ENCODE results near the gene SH3BP4. TPM values are rescaled to one million over a fixed set of nuclear protein-coding genes. Genes with fewer than 3 reads are reported as not detected.

SH3BP4 gene
- total RNA-seq, 1 donor from 2014 or later: 53.4 TPM

DNA sequence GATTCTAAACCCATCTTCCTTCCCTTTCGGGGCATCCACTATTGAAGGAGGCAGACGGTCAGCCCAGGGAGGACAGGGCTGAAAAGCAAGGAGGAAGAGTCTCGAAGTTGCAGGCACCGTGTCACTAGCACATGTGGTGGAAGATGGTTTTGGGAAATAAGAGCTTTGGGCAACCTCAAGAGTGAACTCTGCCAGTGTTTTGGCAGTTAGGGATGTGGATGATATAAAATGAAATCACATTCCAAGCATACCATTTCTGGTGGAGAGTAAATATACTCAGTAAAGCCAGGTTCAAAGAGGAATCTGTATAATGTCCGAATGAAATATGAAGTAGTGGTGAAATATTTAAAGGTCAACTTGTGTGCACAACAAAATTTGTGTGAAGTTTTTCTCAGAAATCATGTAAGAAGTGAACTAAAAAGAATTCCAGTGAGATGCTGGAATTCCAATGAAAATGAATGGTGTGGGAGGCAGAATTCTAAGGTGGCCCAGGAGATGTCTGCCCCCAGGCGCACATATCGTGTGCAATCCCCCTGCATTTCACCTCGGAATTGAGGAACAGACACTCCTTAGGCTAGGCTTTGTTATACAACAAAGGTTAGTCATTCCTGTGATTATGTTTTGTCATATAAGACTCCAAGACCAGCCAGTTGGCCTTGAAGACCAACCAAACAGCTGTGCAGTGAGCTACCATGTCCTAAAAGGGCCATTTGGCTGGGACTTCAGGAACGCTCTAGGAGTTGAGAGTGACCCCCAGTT is 147.1 kb downstream of the SH3BP4 start:
- no peak overlapping the region for H3K27ac Mint-ChIP-seq
- peaks cover 33% of the 10 kb centered on the region for H3K4me1 Mint-ChIP-seq
- no peaks in the 10 kb centered on the region for H3K36me3 Mint-ChIP-seq
- H4K20me1 ChIP-seq (ENCODE audit: low read depth): no peaks in the 10 kb centered on the region
- peak overlapping the region; percentile 7 for H3K4me2 ChIP-seq
- H3K9me3 Mint-ChIP-seq: peaks cover 5% of the 10 kb centered on the region
- H3K79me2 ChIP-seq (ENCODE audit: low read depth): no peaks in the 10 kb centered on the region
- H3K9ac ChIP-seq: no peak overlapping the region
- TF ChIP-seq, protein P1, sequence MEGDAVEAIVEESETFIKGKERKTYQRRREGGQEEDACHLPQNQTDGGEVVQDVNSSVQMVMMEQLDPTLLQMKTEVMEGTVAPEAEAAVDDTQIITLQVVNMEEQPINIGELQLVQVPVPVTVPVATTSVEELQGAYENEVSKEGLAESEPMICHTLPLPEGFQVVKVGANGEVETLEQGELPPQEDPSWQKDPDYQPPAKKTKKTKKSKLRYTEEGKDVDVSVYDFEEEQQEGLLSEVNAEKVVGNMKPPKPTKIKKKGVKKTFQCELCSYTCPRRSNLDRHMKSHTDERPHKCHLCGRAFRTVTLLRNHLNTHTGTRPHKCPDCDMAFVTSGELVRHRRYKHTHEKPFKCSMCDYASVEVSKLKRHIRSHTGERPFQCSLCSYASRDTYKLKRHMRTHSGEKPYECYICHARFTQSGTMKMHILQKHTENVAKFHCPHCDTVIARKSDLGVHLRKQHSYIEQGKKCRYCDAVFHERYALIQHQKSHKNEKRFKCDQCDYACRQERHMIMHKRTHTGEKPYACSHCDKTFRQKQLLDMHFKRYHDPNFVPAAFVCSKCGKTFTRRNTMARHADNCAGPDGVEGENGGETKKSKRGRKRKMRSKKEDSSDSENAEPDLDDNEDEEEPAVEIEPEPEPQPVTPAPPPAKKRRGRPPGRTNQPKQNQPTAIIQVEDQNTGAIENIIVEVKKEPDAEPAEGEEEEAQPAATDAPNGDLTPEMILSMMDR (IDR thresholded peaks at IDR 0.05): no peak
- no peak for TF ChIP-seq EZH2 (IDR thresholded peaks at IDR 0.05)
- TF ChIP-seq EZH2phosphoT487 (IDR thresholded peaks at IDR 0.05): no peak
- no peak overlapping the region for H3K4me3 Mint-ChIP-seq
- no peaks in the 10 kb centered on the region for H3K9me3 ChIP-seq (ENCODE audit: low read depth)
- no peaks in the 10 kb centered on the region for H3K27me3 ChIP-seq
- no peak overlapping the region for H3K4me3 ChIP-seq
- no peak overlapping the region for H3K27ac ChIP-seq
- no peak for DNase-seq (ENCODE audit: low spot score)
- peaks cover 11% of the 10 kb centered on the region for H3K4me1 ChIP-seq
- H3K27me3 Mint-ChIP-seq (ENCODE audit: insufficient read depth, low read depth): peaks cover 6% of the 10 kb centered on the region
- no peaks in the 10 kb centered on the region for H3K36me3 ChIP-seq
- H2AFZ ChIP-seq (replicated peaks): peak overlapping the region; percentile 18
- no peaks in the 10 kb centered on the region for H3F3A ChIP-seq (ENCODE audit: low read depth)

DNA sequence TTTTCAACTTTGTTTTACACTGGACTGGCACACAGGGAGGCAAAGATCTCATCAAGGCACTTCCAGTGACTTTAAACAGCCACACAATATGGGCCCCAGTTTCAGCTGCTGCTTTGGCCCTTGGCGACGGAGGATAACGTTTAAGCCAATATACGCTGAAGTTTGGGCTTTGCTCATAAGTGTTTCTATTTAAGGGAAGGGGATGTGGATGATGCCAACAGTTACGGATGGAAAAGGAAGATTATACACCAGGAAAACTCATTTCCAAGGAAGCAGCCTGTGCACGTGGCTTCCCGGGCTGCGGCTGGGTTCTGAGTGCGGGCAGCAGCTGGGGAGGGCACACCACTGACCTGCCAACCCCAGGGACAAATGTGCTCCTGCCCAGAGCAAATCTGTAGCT is 151.1 kb downstream of the SH3BP4 start:
- Histone ChIP-seq H3K36me3 (no peaks in the 10 kb centered on the region), H3K27ac (no peak overlapping the region), H3K4me1 (peaks cover 11% of the 10 kb centered on the region), H3K27me3 (no peaks in the 10 kb centered on the region), H3K4me2 (no peak overlapping the region), H4K20me1 (ENCODE audit: low read depth) (no peaks in the 10 kb centered on the region), H3K9ac (no peak overlapping the region), H3K4me3 (no peak overlapping the region), H2AFZ (replicated peaks) (no peak overlapping the region), H3K79me2 (ENCODE audit: low read depth) (no peaks in the 10 kb centered on the region), H3F3A (ENCODE audit: low read depth) (no peaks in the 10 kb centered on the region), H3K9me3 (ENCODE audit: low read depth) (no peaks in the 10 kb centered on the region)
- Mint-ChIP-seq H3K27me3 (ENCODE audit: insufficient read depth, low read depth) (peaks cover 8% of the 10 kb centered on the region), H3K27ac (peak overlapping the region; percentile 59), H3K4me1 (peaks cover 54% of the 10 kb centered on the region), H3K36me3 (no peaks in the 10 kb centered on the region), H3K4me3 (no peak overlapping the region), H3K9me3 (peaks cover 5% of the 10 kb centered on the region)
- DNase-seq (ENCODE audit: low spot score): no peak
- no peak for TF ChIP-seq EZH2 (IDR thresholded peaks at IDR 0.05)
- TF ChIP-seq EZH2phosphoT487 (IDR thresholded peaks at IDR 0.05): no peak
- TF ChIP-seq, protein P1 (IDR thresholded peaks at IDR 0.05): no peak

All from neural progenitor cell (in vitro differentiated cells).